SK-N-SH (cell line): ENCODE measurements around the gene RNF113A. TPM values are rescaled to one million over a fixed set of nuclear protein-coding genes. Genes with fewer than 3 reads are reported as not detected.
"Not testable (repeated sequence)": the region's sequence is repeated elsewhere in the genome, so short reads cannot be mapped to it uniquely, and the experiment has no call there.

Source experiments
- CTCF ChIA-PET: fragments of 300-600, 350-600 bp; formaldehyde crosslinking; extraction: SDS; loops from one replicate; lab custom pipeline; 2021; lab: Yijun Ruan, JAX
- POLR2A ChIA-PET: fragments of 350-600 bp; sonication (Branson Sonifier 250); formaldehyde crosslinking; extraction: SDS; loops from one replicate; lab custom pipeline; 2020; ENCODE audit warnings: antibody characterized with exemption, inconsistent platforms; lab: Yijun Ruan, JAX
- DNase-seq: peaks from one replicate; pipeline ENCODE4 v3.0.0; 2012
- H2AFZ ChIP-seq: fragments of 200-600 bp; sonication (generic); 2 replicates; pipeline ENCODE4 v1.8.1; 2016; ENCODE audit warnings: antibody characterized with exemption, mild to moderate bottlenecking, low read depth
- H3F3A ChIP-seq: fragments of 200-600 bp; sonication (generic); replicated peaks from 2 replicates; pipeline ENCODE3; 2016; ENCODE audit warnings: antibody characterized with exemption, mild to moderate bottlenecking; ENCODE audit not compliant: insufficient read depth
- H3K27ac ChIP-seq, 2 experiments: fragments of 200-500 bp in 1 of 2; fragments of 200-600 bp in 1 of 2; sonication (Bioruptor generic) in 1 of 2; sonication (generic), shearing (Covaris generic) in 1 of 2; 2 replicates each; pipeline versions ENCODE4 v1.5.1 to v1.6.1; 2014 to 2016; ENCODE audit warnings: low read depth in 2 of 2, inconsistent platforms in 1 of 2, low read length in 1 of 2, mild to moderate bottlenecking in 1 of 2, mixed read lengths in 1 of 2
- H3K27me3 ChIP-seq: fragments of 200-600 bp; sonication (generic), shearing (Covaris generic); 2 replicates; pipeline ENCODE4 v1.6.1; 2016; ENCODE audit warnings: mixed run types; ENCODE audit not compliant: insufficient read depth
- H3K36me3 ChIP-seq, 2 experiments: fragments of 200-500 bp in 1 of 2; fragments of 200-600 bp in 1 of 2; sonication (Bioruptor generic) in 1 of 2; sonication (generic) in 1 of 2; replicated peaks in 1 of 2; 2 replicates each; pipeline versions ENCODE3 to v1.5.1; 2014 to 2016; ENCODE audit warnings: low read length in 1 of 2, mild to moderate bottlenecking in 1 of 2; ENCODE audit not compliant: insufficient read depth in 2 of 2, control insufficient read depth in 1 of 2
- H3K4me1 ChIP-seq, 2 experiments: fragments of 200-500 bp in 1 of 2; fragments of 200-600 bp in 1 of 2; sonication (Bioruptor generic) in 1 of 2; sonication (generic), shearing (Covaris generic) in 1 of 2; 2 replicates each; pipeline versions ENCODE4 v1.5.1 to v1.6.1; 2014 to 2016; ENCODE audit warnings: low read depth in 1 of 2, low read length in 1 of 2, mixed run types in 1 of 2; ENCODE audit not compliant: insufficient read depth in 2 of 2, control insufficient read depth in 1 of 2
- H3K4me2 ChIP-seq: fragments of 200-600 bp; sonication (generic), shearing (Covaris generic); 2 replicates; pipeline ENCODE4 v1.6.1; 2017; ENCODE audit warnings: mixed run types
- H3K4me3 ChIP-seq, 2 experiments: fragments of 200-500 bp in 1 of 2; fragments of 200-600 bp in 1 of 2; sonication (Bioruptor generic) in 1 of 2; sonication (generic), shearing (Covaris generic) in 1 of 2; 2 replicates each; pipeline versions ENCODE4 v1.5.1 to v1.8.1; 2014 to 2016; ENCODE audit warnings: low read depth in 2 of 2, inconsistent platforms in 1 of 2, low read length in 1 of 2, mild to moderate bottlenecking in 1 of 2, mixed read lengths in 1 of 2, moderate library complexity in 1 of 2
- H3K79me2 ChIP-seq: fragments of 200-600 bp; sonication (generic); 2 replicates; pipeline ENCODE4 v1.8.1; 2017; ENCODE audit warnings: mild to moderate bottlenecking; ENCODE audit not compliant: insufficient read depth
- H3K9ac ChIP-seq: fragments of 200-600 bp; sonication (generic); 2 replicates; pipeline ENCODE4 v1.6.1; 2017; ENCODE audit warnings: mixed run types
- H3K9me2 ChIP-seq: fragments of 200-600 bp; sonication (generic); 2 replicates; pipeline ENCODE4 v1.6.1; 2017; ENCODE audit warnings: mixed run types
- H3K9me3 ChIP-seq: fragments of 200-600 bp; sonication (generic); 2 replicates; pipeline ENCODE4 v1.6.1; 2017; ENCODE audit warnings: mixed run types, mild to moderate bottlenecking, moderate library complexity
- H4K20me1 ChIP-seq: fragments of 200-600 bp; sonication (generic); 2 replicates; pipeline ENCODE4 v1.6.1; 2017; ENCODE audit warnings: mild to moderate bottlenecking, mixed run types; ENCODE audit not compliant: insufficient read depth
- WGBS: methylation state at CpG from one replicate; pipeline ENCODE4 v1.1.6; 2017; ENCODE audit warnings: low lambda C conversion rate; 5-methylcytosine and 5-hydroxymethylcytosine counted together
- polyA plus RNA-seq, 3 experiments: library from polyadenylated mRNA; depleted of rRNA; stranded (reverse); fragments of >200 nt; gene quantifications; 2 replicates each; pipeline ENCODE4 v1.2.3, GENCODE V29; 2012
- TF ChIP-seq, protein P1 (sequence below): IDR thresholded peaks from 2 replicates; pipeline ENCODE4; 2012

The RNF113A gene
- polyA plus RNA-seq, 1 of the 3 experiments (the other 2 are of a cell fraction): 14.8 TPM

DNA sequence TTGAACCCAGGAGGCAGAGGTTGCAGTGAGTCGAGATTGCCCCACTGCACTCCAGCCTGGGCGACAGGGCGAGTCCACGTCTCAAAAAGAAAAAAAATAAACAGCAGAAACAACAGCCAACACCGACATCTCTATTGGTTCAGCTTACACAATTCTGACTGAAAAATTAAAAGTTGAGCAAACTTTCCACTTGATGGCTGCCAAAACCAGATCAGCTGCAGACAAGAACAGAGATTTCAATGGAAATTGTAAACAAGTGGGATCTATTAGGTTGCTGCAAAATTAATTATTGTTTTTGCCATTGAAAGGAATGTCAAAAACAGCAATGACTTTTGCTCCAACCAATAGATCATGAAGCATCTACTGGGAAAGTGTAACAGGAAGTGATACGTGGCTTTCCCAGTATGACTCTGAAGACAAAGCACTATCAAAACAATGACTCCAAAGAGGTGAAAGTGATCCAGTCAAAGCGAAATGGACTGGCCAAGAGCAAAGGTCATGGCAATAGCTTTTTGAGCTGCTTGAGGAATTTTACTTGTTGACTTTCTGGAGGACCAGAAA lies 45.1 kb downstream of the RNF113A start (continued):
- TF ChIP-seq, protein P1, sequence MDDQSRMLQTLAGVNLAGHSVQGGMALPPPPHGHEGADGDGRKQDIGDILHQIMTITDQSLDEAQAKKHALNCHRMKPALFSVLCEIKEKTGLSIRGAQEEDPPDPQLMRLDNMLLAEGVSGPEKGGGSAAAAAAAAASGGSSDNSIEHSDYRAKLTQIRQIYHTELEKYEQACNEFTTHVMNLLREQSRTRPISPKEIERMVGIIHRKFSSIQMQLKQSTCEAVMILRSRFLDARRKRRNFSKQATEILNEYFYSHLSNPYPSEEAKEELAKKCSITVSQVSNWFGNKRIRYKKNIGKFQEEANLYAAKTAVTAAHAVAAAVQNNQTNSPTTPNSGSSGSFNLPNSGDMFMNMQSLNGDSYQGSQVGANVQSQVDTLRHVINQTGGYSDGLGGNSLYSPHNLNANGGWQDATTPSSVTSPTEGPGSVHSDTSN: no peak
- TF ChIP-seq, all 33 proteins: peak for 0

DNA sequence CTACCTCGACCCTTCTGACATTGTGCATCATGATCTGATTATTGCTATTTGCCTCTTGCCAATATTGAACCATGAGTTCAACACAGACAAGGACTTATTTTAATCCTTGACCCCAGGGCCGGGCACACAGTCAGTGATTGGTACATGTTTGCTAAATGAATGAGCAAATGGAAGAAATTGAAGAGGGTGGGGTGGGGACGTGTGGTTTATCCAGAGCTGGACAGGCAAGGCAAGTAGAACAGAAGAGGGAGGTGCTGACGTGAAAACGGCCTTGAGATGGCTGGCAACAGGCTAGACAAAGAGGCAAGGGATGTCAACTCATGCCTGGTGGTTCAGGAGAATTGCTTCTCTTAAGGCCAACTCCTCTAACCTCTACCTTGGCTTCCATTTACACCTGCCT lies 47.3 kb downstream of the RNF113A start:
- H3K9ac ChIP-seq, H2AFZ ChIP-seq, H3K9me2 ChIP-seq, H3K9me3 ChIP-seq, H3K27me3 ChIP-seq, H3K79me2 ChIP-seq, POLR2A ChIA-PET, H3K36me3 ChIP-seq, H3K4me1 ChIP-seq, H4K20me1 ChIP-seq, DNase-seq, CTCF ChIA-PET, H3F3A ChIP-seq, H3K4me3 ChIP-seq, H3K4me2 ChIP-seq, H3K27ac ChIP-seq: not testable (repeated sequence)
- WGBS: 77% methylated on average over 2 of the region's 5 CpGs

DNA sequence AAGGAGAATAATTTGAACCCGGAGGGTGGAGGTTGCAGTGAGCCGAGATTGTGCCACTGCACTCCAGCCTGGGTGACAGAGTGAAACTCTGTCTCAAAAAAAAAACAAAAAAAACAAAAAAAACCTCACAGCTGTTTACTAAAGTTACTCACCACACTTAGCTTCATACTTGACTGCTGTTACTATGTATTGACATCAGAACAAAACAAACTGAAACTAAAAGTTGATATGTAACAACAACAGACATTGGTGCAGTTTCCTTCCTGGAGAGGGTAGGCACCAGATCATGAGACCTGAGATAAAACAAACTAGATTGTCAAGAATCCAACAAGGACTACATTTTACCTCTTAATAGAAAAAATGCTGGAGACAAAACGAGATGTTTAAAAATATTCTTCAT lies 49.8 kb downstream of the RNF113A start:
- H3K4me3 ChIP-seq, H3F3A ChIP-seq, H3K79me2 ChIP-seq, H3K9me3 ChIP-seq, DNase-seq, H3K9ac ChIP-seq, H3K4me2 ChIP-seq, H4K20me1 ChIP-seq, H3K9me2 ChIP-seq, POLR2A ChIA-PET, H3K27ac ChIP-seq, H2AFZ ChIP-seq, CTCF ChIA-PET, H3K4me1 ChIP-seq, H3K36me3 ChIP-seq: not testable (repeated sequence)
- WGBS: 50% methylated on average over 3 of the region's 3 CpGs
- H3K27me3 ChIP-seq: peaks cover 17% of the 10 kb centered on the region; the same call in 1 of the 2 replicates

Other genes with a start within 250 kb of the RNF113A start
- 33.1 and 36.3 TPM in 2 replicates for gene SEPTIN6, start 178.6 kb downstream of the RNF113A start, polyA plus RNA-seq (2012; rRNA removed)
- gene SOWAHD, start 113.1 kb downstream of the RNF113A start, polyA plus RNA-seq (2012; rRNA removed): 0.20 and 0.32 TPM in 2 replicates
- gene RPL39, start 80.1 kb downstream of the RNF113A start, polyA plus RNA-seq (2012; rRNA removed): 4,443 and 5,368 TPM in 2 replicates
- gene UPF3B, start 18.8 kb downstream of the RNF113A start, polyA plus RNA-seq (2012; rRNA removed): 8.5 and 8.9 TPM in 2 replicates
- gene NDUFA1, start 99 bp upstream of the RNF113A start, polyA plus RNA-seq (2012; rRNA removed): 96.5 and 101 TPM in 2 replicates
- gene AKAP14, start 24.2 kb upstream of the RNF113A start, polyA plus RNA-seq (2012; rRNA removed): 0.16 and 0.23 TPM in 2 replicates
- 4.1 and 4.2 TPM in 2 replicates for gene NKAP, start 72.0 kb upstream of the RNF113A start, polyA plus RNA-seq (2012; rRNA removed)
- gene RHOXF2B, start 206.0 kb upstream of the RNF113A start, polyA plus RNA-seq (2012; rRNA removed): not detected in 2 replicates
- 0.07 TPM in 1 of 2 replicates, not detected in the other for gene RHOXF1, start 244.2 kb upstream of the RNF113A start, polyA plus RNA-seq (2012; rRNA removed)